GM23248 (cell line): ENCODE data around the gene LCE1A.

ENCODE experiments used
- EZH2 ChIP-seq: fragments of 200-600 bp; sonication (generic); IDR thresholded peaks from 2 replicates; pipeline ENCODE4 v1.6.1; 2018; ENCODE audit warnings: antibody characterized with exemption, mild to moderate bottlenecking; ENCODE audit not compliant: insufficient read depth, poor library complexity, severe bottlenecking
- EZH2phosphoT487 ChIP-seq: fragments of 200-600 bp; sonication (generic); IDR thresholded peaks from 2 replicates; pipeline ENCODE4 v1.6.1; 2018; ENCODE audit warnings: antibody characterized with exemption, moderate library complexity, mild to moderate bottlenecking, low read depth; ENCODE audit not compliant: insufficient read depth

GRCh38 chr1:152836870-152837269 is 9.6 kb downstream of the LCE1A start:
- TF ChIP-seq EZH2 (no peak), EZH2phosphoT487 (no peak)
